HepG2 (cell line): ENCODE measurements around the gene HOMEZ. TPM values are rescaled to one million over a fixed set of nuclear protein-coding genes. Genes with fewer than 3 reads are reported as not detected.
A peak's percentile ranks its signal among the peaks of the same experiment; 100 is the strongest.

Experiments
- ARNT2 ChIP-seq: sonication (generic); formaldehyde crosslinking; IDR thresholded peaks from 2 replicates; pipeline ENCODE4 v1.8.0; 2022; ENCODE audit warnings: mild to moderate bottlenecking, low read depth, missing genetic modification reagents, moderate library complexity
- ATAD3A ChIP-seq: sonication (generic); formaldehyde crosslinking; IDR thresholded peaks from 2 replicates; pipeline ENCODE4 v1.4.0; 2020; ENCODE audit warnings: missing genetic modification reagents
- BCL6 ChIP-seq: IDR thresholded peaks from 2 replicates; pipeline ENCODE4 v1.6.1; 2016; ENCODE audit warnings: missing genetic modification reagents, missing compliant biosample characterization
- DMAP1 ChIP-seq: IDR thresholded peaks from 2 replicates; pipeline ENCODE4 v1.6.1; 2016
- DNMT1 ChIP-seq: sonication (generic); formaldehyde crosslinking; IDR thresholded peaks from 2 replicates; pipeline ENCODE4 v1.5.1; 2020; ENCODE audit warnings: mild to moderate bottlenecking, missing genetic modification reagents
- DPF2 ChIP-seq: sonication (generic); formaldehyde crosslinking; IDR thresholded peaks from 2 replicates; pipeline ENCODE4 v1.4.0; 2020; ENCODE audit warnings: mild to moderate bottlenecking, low read depth, missing genetic modification reagents, borderline replicate concordance
- GATAD1 ChIP-seq: IDR thresholded peaks from 2 replicates; pipeline ENCODE4 v1.6.1; 2016; ENCODE audit warnings: missing genetic modification reagents, missing compliant biosample characterization
- KDM1A ChIP-seq: IDR thresholded peaks from 2 replicates; pipeline ENCODE4 v1.6.1; 2016; ENCODE audit warnings: missing compliant biosample characterization
- KDM5B ChIP-seq: sonication (generic); formaldehyde crosslinking; IDR thresholded peaks from 2 replicates; pipeline ENCODE4 v1.4.0; 2020; ENCODE audit warnings: missing genetic modification reagents, mild to moderate bottlenecking, borderline replicate concordance
- MAFF ChIP-seq: IDR thresholded peaks from 2 replicates; pipeline ENCODE4 v1.6.1; 2011; ENCODE audit warnings: low read depth, low read length, improper control_type of control experiment
- MAZ ChIP-seq, 2 experiments: sonication (generic) in 1 of 2; formaldehyde crosslinking in 1 of 2; IDR thresholded peaks; 2 replicates each; pipeline versions ENCODE4 v1.5.0 to v1.6.1; 2012 to 2020; ENCODE audit warnings: low read depth in 2 of 2, mild to moderate bottlenecking in 2 of 2, borderline replicate concordance in 1 of 2, improper control_type of control experiment in 1 of 2, low read length in 1 of 2, missing genetic modification reagents in 1 of 2, moderate library complexity in 1 of 2
- PAF1 ChIP-seq: IDR thresholded peaks from 2 replicates; pipeline ENCODE4 v1.6.1; 2016; ENCODE audit warnings: missing genetic modification reagents, missing compliant biosample characterization
- PHB2 ChIP-seq: fragments of 450-650 bp; IDR thresholded peaks from 2 replicates; pipeline ENCODE4 v1.6.1; 2018; ENCODE audit not compliant: partially characterized antibody
- RNF2 ChIP-seq: fragments of 450-650 bp; conservative IDR thresholded peaks from 2 replicates; pipeline ENCODE4 v1.6.1; 2016; ENCODE audit warnings: low read depth
- RXRA ChIP-seq: sonication (generic); formaldehyde crosslinking; IDR thresholded peaks from 2 replicates; pipeline ENCODE4 v1.5.1; 2020; ENCODE audit warnings: missing genetic modification reagents
- SMARCC2 ChIP-seq: fragments of 450-650 bp; IDR thresholded peaks from 2 replicates; pipeline ENCODE4 v1.6.1; 2017; ENCODE audit warnings: antibody characterized with exemption, mild to moderate bottlenecking
- XBP1 ChIP-seq: sonication (generic); formaldehyde crosslinking; IDR thresholded peaks from 2 replicates; pipeline ENCODE4 v1.5.0; 2020; ENCODE audit warnings: missing genetic modification reagents
- ZNF18 ChIP-seq: sonication (generic); formaldehyde crosslinking; IDR thresholded peaks from 2 replicates; pipeline ENCODE4 v1.8.0; 2022; ENCODE audit warnings: mild to moderate bottlenecking, missing genetic modification reagents; ENCODE audit not compliant: insufficient replicate concordance
- ZNF329 ChIP-seq: sonication (generic); formaldehyde crosslinking; IDR thresholded peaks from 2 replicates; pipeline ENCODE4 v1.9.0; 2021; ENCODE audit warnings: low read depth, mild to moderate bottlenecking, missing genetic modification reagents
- ZNF597 ChIP-seq: sonication (generic); formaldehyde crosslinking; IDR thresholded peaks from 2 replicates; pipeline ENCODE4 v1.5.0; 2020; ENCODE audit warnings: missing genetic modification reagents
- ZNF770 ChIP-seq: sonication (generic); formaldehyde crosslinking; IDR thresholded peaks from 2 replicates; pipeline ENCODE4 v1.5.0; 2020; ENCODE audit warnings: mild to moderate bottlenecking, missing genetic modification reagents
- polyA plus RNA-seq, 8 experiments: library from polyadenylated mRNA; depleted of rRNA in 3 of 8; stranded (reverse) in 7 of 8; unstranded in 1 of 8; fragments of >200 nt; fragmentation: Illumina TruSeq in 4 of 8; extraction: Trizol in 4 of 8; gene quantifications; 2 replicates each; pipeline versions ENCODE4 v1.2.1 to v1.2.3, GENCODE V29; 2011 to 2016; ENCODE audit warnings: low read depth in 4 of 8, missing spikeins in 1 of 8, mixed read lengths in 1 of 8; ENCODE audit not compliant: insufficient read depth in 1 of 8
- total RNA-seq, 5 experiments: library from RNA; depleted of rRNA; stranded (reverse); fragments of >200 nt; fragmentation: Illumina TruSeq; extraction: Trizol; gene quantifications; 2 replicates each; pipeline ENCODE4 v1.2.3, GENCODE V29; 2016; ENCODE audit warnings: low read depth in 1 of 5
- TF ChIP-seq, protein P1 (sequence below): IDR thresholded peaks from 2 replicates; pipeline ENCODE4 v1.6.1; 2016; ENCODE audit warnings: low read depth, control low read depth
- TF ChIP-seq, protein P2 (sequence below): fragments of 450-650 bp; IDR thresholded peaks from 2 replicates; pipeline ENCODE4 v1.6.1; 2016

Gene HOMEZ
- total and polyA plus RNA-seq, 2 of the 13 experiments (the other 11 are each of a cell fraction or from before 2014, with no cell fraction given) = 14.5 to 31.8 TPM

DNA sequence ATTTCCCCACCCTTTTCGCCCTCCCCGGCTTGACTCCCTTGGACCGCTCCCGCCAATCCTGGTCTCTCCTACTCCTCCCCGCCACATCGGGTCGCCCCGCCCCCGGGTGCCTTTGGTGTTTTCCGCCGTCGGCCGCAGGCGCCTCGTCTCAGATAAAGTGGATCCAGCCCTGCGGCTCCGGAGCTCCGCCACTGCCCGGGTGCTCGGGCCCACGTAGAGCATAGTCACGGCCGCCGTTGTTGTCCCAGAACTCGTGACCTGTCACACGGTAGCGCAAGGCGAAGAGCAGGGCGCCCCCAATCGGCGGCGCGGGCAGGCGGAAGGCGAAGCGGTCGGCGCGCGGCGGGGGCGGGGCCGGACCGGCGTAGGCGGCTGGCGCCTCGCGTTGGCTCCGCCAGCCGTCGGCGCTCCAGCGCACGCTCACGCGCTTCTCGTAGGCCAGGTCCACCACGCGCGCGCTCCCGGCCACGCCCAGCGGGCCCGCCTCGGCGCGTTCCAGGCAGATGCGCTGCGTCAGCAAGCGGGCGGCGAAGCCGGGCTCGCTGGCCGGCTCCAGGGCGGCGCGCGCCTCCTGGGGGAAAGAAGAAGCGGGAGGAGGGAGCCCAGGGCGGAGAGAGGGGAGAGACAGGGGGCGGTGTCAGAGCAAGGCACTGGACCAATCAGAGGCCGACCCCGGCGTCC is 15.5 kb upstream of the HOMEZ start (continued):
- peak; percentile 83 for TF ChIP-seq RXRA
- TF ChIP-seq MAFF = peak; percentile 93; the same call in 1 of the 2 replicates
- TF ChIP-seq ATAD3A (CRISPR knock-in tag) = 0 out of 2 replicates have a peak, but pooled peaks have one; percentile 90
- TF ChIP-seq DMAP1 (CRISPR knock-in tag) = peak; percentile 96
- TF ChIP-seq PAF1 (CRISPR knock-in tag) = 0 out of 2 replicates have a peak, but pooled peaks have one; percentile 36
- peak; percentile 77; the same call in 1 of the 2 replicates for TF ChIP-seq KDM1A (CRISPR knock-in tag)
- peak; percentile 23; the same call in 1 of the 2 replicates for TF ChIP-seq DPF2 (CRISPR knock-in tag)
- peak; percentile 94 for TF ChIP-seq MAZ (IDR thresholded peaks at IDR 0.05; ENCODE audit: borderline replicate concordance, low read depth, low read length)
- TF ChIP-seq MAZ (CRISPR knock-in tag; IDR thresholded peaks at IDR 0.05; ENCODE audit: low read depth) = peak; percentile 99
- no peak for TF ChIP-seq ZNF770 (CRISPR knock-in tag)
- peak; percentile 23; the same call in 1 of the 2 replicates for TF ChIP-seq DNMT1 (CRISPR knock-in tag)
- no peak for TF ChIP-seq KDM5B (CRISPR knock-in tag)
- TF ChIP-seq, protein P1, sequence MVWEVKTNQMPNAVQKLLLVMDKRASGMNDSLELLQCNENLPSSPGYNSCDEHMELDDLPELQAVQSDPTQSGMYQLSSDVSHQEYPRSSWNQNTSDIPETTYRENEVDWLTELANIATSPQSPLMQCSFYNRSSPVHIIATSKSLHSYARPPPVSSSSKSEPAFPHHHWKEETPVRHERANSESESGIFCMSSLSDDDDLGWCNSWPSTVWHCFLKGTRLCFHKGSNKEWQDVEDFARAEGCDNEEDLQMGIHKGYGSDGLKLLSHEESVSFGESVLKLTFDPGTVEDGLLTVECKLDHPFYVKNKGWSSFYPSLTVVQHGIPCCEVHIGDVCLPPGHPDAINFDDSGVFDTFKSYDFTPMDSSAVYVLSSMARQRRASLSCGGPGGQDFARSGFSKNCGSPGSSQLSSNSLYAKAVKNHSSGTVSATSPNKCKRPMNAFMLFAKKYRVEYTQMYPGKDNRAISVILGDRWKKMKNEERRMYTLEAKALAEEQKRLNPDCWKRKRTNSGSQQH (CRISPR knock-in tag) = peak; percentile 89
- TF ChIP-seq BCL6 = peak; percentile 64; the same call in 1 of the 2 replicates
- peak; percentile 77 for TF ChIP-seq GATAD1 (CRISPR knock-in tag)
- TF ChIP-seq PHB2 = no peak
- TF ChIP-seq SMARCC2 = no peak
- TF ChIP-seq ARNT2 (CRISPR knock-in tag) = peak; percentile 96
- TF ChIP-seq ZNF18 (CRISPR knock-in tag) = peak; percentile 3
- TF ChIP-seq, protein P2, sequence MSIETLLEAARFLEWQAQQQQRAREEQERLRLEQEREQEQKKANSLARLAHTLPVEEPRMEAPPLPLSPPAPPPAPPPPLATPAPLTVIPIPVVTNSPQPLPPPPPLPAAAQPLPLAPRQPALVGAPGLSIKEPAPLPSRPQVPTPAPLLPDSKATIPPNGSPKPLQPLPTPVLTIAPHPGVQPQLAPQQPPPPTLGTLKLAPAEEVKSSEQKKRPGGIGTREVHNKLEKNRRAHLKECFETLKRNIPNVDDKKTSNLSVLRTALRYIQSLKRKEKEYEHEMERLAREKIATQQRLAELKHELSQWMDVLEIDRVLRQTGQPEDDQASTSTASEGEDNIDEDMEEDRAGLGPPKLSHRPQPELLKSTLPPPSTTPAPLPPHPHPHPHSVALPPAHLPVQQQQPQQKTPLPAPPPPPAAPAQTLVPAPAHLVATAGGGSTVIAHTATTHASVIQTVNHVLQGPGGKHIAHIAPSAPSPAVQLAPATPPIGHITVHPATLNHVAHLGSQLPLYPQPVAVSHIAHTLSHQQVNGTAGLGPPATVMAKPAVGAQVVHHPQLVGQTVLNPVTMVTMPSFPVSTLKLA = peak; percentile 67
- peak; percentile 13; the same call in 1 of the 2 replicates for TF ChIP-seq ZNF597 (CRISPR knock-in tag)
- peak; percentile 93 for TF ChIP-seq XBP1 (CRISPR knock-in tag)
- peak; percentile 76 for TF ChIP-seq RNF2
- TF ChIP-seq ZNF329 = peak; percentile 90; the same call in 1 of the 2 replicates
